ENCODE measurements around the gene NFKBIZ.

Gene NFKBIZ

DNA sequence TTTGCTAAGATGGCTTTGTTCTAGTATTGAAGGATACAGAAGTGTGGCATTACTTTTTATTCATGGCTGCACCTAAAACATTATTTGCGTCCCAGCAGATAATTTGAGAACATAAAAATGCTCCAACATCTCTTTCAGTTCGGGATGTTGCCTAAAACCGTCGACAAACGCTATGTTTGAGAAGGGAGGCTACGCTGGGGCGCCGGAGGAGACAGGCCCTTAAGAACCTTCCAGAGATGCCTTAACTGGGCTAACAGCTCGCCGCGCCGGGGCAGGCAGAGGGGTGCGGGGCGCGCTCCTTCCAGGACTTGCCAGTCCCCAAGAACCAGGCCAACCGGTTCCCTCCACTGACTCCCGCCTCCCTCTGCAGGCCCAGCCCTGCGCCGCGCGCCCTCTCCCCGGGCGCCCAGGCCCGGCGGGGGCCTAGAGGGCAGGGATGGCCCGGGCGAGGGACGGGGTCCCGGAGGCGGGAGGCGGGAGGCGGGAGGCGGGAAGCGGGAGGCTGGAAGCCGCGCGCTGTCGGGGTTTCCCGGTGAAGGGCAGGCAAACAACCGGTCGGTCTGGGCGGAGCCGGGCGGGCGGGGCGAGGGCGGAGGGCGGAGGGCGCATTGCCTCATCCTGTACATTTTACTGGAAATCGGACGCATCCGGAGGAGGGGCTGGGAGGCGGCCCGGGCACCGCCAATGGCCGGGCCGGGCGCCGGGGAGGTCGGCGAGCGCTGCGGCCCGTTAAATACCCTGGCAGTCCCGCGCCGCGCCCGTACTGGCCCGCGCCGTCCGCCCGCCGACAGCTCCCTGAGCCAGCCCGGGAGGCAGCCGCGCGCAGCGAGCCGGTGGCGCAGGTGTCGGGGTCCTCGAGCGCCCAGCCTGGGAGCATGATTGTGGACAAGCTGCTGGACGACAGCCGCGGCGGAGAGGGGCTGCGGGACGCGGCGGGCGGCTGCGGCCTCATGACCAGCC, at the start of gene NFKBIZ:
Gene NFKBIZ, plus strand, starts transcription at position 761 of the 960 bp plus-strand sequence. Its CDS starts 115 bp downstream, at position 876.
- peak; percentile 86 for DNase-seq

DNA sequence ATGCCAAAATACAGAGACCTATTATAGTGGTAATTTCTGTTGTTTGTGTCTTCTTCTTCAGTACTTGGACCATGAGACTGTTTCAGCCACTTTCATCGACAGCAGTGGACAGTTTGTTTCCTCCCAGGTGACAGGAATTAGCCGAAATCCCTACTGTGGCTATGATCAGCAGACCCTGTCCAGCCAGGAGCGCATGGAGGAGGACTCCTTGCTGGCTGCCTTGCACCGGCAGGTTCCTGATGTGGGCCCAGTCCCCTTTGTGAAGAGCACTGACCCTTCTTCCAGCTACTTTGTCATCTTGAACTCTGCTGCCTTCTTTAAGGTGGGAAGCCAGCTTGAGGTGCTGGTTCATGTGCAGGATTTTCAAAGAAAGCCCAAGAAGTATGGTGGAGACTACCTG, 48.1 kb upstream of the NFKBIZ start:
- DNase-seq = no peak

GRCh38 chr3:101802179-101802578, 47.1 kb upstream of the NFKBIZ start:
- no peak for DNase-seq

DNA sequence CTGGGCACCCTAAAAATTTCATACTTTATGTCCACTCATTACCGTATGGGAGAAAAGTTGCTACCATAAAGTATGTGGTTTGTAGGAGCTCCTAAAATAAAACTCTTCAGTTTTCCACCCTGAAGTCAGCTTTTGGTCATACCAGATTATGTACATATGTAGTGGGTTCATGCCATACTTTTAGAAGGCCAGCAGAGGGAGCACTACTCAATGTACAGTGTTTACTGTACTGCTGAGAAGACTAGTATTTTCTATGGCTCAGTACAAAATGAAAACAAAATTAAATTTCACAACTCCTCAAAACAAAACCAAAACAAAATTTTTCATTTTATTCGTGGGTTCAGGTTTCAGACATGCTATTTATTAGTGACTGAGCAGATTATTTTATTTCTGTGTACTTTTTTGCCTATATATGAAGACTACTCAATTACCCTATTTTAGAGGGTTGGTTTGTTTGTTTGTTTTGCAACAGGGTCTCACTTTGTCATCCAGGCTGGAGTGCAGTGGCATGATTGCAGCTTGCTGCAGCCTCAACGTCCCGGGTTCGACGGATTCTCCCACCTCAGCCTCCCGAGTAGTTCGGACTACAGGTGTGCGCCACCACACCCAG, 46.0 kb upstream of the NFKBIZ start:
- peak; percentile 36 for DNase-seq

DNA sequence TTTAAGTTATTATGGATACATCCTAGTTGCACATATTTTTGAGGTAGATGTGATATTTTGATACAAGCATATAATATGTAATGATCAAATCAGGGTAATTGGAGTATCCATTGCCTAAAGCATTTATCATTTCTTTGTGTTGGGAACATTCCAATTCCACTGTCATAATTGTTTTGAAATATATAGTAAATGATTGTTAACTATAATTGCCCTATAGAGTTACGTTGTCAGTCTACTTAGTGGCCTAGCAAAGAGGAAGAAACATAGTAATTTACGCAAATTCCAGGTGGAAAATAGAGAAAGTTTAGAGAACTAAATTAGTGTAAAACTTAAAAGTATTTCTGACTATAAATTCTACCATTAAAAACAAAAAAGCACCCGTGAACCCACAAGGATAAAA, 45.4 kb upstream of the NFKBIZ start:
- no peak for DNase-seq

DNA sequence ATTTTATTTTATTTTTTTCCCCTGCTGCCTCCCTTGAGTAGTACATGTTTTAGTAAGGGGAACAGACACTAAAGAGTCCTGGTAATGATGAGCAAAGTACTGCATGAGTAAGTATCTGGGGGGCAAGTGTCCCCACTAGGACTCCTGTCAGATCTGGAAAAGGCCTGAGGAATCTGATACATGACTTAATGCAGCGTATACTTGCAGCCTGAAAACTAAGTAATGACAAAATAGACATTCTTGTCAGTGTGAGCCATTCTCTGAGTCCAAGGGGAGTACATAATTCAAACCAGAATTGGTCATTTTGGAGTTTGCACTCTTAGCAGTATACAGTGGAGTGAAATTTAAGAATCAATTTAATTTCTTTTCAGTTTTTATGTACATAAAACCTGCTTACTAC, 42.8 kb upstream of the NFKBIZ start:
- no peak for DNase-seq

GRCh38 chr3:101807888-101808287, 41.4 kb upstream of the NFKBIZ start:
- no peak for DNase-seq

GRCh38 chr3:101809178-101810021, 39.9 kb upstream of the NFKBIZ start:
- DNase-seq = no peak

- no peak for DNase-seq
These were observed 39.3 kb upstream of the NFKBIZ start for GRCh38 chr3:101810022-101810418.

DNA sequence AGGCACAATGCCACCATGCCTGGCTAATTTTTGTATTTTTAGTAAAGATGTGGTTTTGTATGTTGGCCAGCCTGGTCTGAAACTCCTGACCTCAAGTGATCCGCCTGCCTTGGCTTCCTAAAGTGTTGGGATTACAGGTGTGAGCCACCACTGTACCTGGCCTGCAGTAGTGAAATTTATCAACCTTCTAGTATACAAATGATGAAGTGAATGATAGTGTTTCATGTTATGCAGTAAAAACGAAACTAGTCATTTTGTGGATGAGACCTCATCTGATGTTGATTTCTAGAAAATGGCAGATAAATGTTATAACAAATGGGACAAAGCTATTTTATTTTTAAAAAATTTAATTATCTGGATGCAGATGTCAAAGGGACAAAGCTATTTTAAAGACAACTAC, 37.4 kb upstream of the NFKBIZ start:
- DNase-seq = no peak

DNA sequence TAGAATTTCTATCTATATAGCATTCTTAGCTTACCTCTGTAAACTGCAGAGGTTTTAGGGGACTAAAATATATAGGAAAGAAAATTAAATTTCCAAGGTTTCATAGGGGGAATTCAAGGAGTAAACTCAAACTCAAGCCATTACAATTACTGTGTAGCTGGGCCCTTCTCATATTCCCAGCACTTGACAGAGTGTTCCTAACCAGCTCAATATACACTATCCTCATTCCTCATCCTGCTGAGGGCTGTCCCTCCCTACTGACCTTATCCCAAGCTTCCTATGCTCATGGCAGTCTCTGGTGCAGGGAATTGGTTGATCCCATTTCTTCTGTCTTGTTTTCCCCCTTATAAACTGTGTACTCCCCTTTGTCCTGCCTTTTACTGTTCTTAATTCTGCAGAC, 36.4 kb upstream of the NFKBIZ start:
- DNase-seq = no peak

- DNase-seq = no peak
These were observed 35.4 kb upstream of the NFKBIZ start for GRCh38 chr3:101813817-101814440.

GRCh38 chr3:101814835-101815234, 34.5 kb upstream of the NFKBIZ start:
- no peak for DNase-seq

- no peak for DNase-seq
These were observed 32.8 kb upstream of the NFKBIZ start for GRCh38 chr3:101816215-101817149.

DNA sequence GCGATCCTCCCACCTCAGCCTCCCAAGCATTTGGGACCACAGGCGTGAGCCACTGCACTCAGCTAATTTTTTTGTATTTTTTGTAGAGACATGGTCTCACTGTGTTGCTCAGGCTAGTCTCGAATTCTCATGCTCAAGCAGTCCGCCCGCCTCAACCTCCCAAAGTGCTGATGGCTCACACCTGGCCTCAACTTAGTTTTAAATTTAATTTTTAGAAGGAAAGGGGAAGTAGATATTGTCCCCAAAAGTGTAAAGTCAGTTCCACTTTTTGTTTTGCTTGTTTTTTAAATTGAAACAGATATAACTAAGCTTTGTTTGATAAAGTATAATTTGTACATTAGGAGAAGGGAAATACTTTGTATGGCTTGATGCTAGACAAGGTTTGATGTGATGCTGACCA, 31.3 kb upstream of the NFKBIZ start:
- no peak for DNase-seq

DNA sequence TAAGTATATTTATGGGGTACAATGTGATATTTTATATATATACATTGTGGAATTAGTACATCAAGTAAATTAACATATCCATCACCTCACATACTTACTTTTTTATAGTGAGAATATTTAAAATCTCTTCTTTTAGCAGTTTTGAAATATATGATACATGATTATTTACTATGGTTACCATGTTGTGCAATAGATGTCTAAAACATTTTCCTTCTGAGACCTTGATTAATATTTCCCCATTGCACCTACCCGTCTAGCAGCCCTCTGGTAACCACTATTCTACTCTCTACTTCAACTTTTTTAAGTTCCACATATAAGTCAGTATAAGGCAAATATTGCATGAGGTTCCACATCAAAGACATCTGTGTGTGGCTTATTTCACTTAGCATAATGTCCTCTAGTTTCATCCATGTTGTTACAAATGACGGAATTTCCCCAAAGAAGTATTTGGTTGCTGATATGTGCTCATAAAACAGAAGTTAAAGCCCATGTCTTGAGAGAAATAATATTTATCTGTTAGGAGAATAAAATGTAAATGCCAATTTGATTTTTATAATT, 29.6 kb upstream of the NFKBIZ start:
- no peak for DNase-seq

DNA sequence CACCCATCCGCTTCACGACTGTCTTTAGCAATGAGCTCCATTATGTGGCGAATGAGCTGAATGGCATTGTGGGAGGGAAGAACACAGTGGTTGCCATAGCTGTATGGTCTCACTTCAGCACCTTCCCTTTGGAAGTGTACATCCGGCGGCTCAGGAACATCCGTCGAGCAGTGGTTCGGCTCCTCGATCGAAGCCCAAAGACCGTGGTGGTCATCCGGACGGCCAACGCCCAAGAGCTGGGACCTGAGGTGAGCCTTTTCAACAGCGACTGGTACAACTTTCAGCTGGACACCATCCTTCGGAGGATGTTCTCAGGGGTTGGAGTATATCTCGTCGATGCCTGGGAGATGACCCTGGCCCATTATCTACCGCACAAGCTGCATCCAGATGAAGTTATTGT, 27.8 kb upstream of the NFKBIZ start:
- no peak for DNase-seq

GRCh38 chr3:101823525-101823924, 25.8 kb upstream of the NFKBIZ start:
- DNase-seq = peak; percentile 30

- no peak for DNase-seq
These were observed 24.6 kb upstream of the NFKBIZ start for GRCh38 chr3:101824702-101825101.

- DNase-seq = no peak
These were observed 23.3 kb upstream of the NFKBIZ start for GRCh38 chr3:101825904-101826445.

Measured in NCI-H226 (cell line).